Measurements from ENCODE around the gene FAM184B.
"Not testable (repeated sequence)": the region's sequence is repeated elsewhere in the genome, so short reads cannot be mapped to it uniquely, and the experiment has no call there.

FAM184B gene

GRCh38 chr4:17688011-17688441 lies 93.4 kb downstream of the FAM184B start:
- in situ Hi-C loops (cut with MboI; ENCODE audit: low sequenced_read_pairs), result no loop called here

- in situ Hi-C loops (cut with MboI; ENCODE audit: low sequenced_read_pairs), result no loop called here
Observed at GRCh38 chr4:17687237-17687857, 94.1 kb downstream of the FAM184B start.

GRCh38 chr4:17684648-17685047 lies 96.8 kb downstream of the FAM184B start:
- in situ Hi-C loops (cut with MboI; ENCODE audit: low sequenced_read_pairs), result not testable (repeated sequence)

GRCh38 chr4:17682222-17682566 lies 99.2 kb downstream of the FAM184B start:
- in situ Hi-C loops (cut with MboI; ENCODE audit: low sequenced_read_pairs), result no loop called here

GRCh38 chr4:17681281-17682221 lies 99.9 kb downstream of the FAM184B start:
- in situ Hi-C loops (cut with MboI; ENCODE audit: low sequenced_read_pairs), result no loop called here

- in situ Hi-C loops (cut with MboI; ENCODE audit: low sequenced_read_pairs), result no loop called here
Observed at GRCh38 chr4:17680559-17681280, 100.7 kb downstream of the FAM184B start.

GRCh38 chr4:17670423-17670822 lies 111.0 kb downstream of the FAM184B start:
- in situ Hi-C loops (cut with MboI; ENCODE audit: low sequenced_read_pairs), result no loop called here

GRCh38 chr4:17667653-17668201 lies 113.7 kb downstream of the FAM184B start:
- in situ Hi-C loops (cut with MboI; ENCODE audit: low sequenced_read_pairs), result no loop called here

- in situ Hi-C loops (cut with MboI; ENCODE audit: low sequenced_read_pairs), result no loop called here
Observed at GRCh38 chr4:17667253-17667652, 114.2 kb downstream of the FAM184B start.

- in situ Hi-C loops (cut with MboI; ENCODE audit: low sequenced_read_pairs), result no loop called here
Observed at GRCh38 chr4:17665852-17666251, 115.6 kb downstream of the FAM184B start.

GRCh38 chr4:17665346-17665745 lies 116.1 kb downstream of the FAM184B start:
- in situ Hi-C loops (cut with MboI; ENCODE audit: low sequenced_read_pairs), result no loop called here

- in situ Hi-C loops (cut with MboI; ENCODE audit: low sequenced_read_pairs), result no loop called here
Observed at GRCh38 chr4:17664755-17665154, 116.7 kb downstream of the FAM184B start.

GRCh38 chr4:17662694-17663093 lies 118.7 kb downstream of the FAM184B start:
- in situ Hi-C loops (cut with MboI; ENCODE audit: low sequenced_read_pairs), result no loop called here

GRCh38 chr4:17659196-17659595 lies 122.2 kb downstream of the FAM184B start:
- in situ Hi-C loops (cut with MboI; ENCODE audit: low sequenced_read_pairs), result not testable (repeated sequence)

GRCh38 chr4:17657849-17658248 lies 123.6 kb downstream of the FAM184B start:
- in situ Hi-C loops (cut with MboI; ENCODE audit: low sequenced_read_pairs), result no loop called here

GRCh38 chr4:17657090-17657489 lies 124.3 kb downstream of the FAM184B start:
- in situ Hi-C loops (cut with MboI; ENCODE audit: low sequenced_read_pairs), result no loop called here

GRCh38 chr4:17654701-17655100 lies 126.7 kb downstream of the FAM184B start:
- in situ Hi-C loops (cut with MboI; ENCODE audit: low sequenced_read_pairs), result no loop called here

- in situ Hi-C loops (cut with MboI; ENCODE audit: low sequenced_read_pairs), result no loop called here
Observed at GRCh38 chr4:17650406-17650805, 131.0 kb downstream of the FAM184B start.

GRCh38 chr4:17647927-17648326 lies 133.5 kb downstream of the FAM184B start:
- in situ Hi-C loops (cut with MboI; ENCODE audit: low sequenced_read_pairs), result no loop called here

GRCh38 chr4:17647176-17647806 lies 134.1 kb downstream of the FAM184B start:
- in situ Hi-C loops (cut with MboI; ENCODE audit: low sequenced_read_pairs), result no loop called here

- in situ Hi-C loops (cut with MboI; ENCODE audit: low sequenced_read_pairs), result no loop called here
Observed at GRCh38 chr4:17646693-17647092, 134.7 kb downstream of the FAM184B start.

Measured in HL-60/S4 treated with retinoic acid at 250 ng/mL for 4 days and 3 days (cell line).